Motor neuron (in vitro differentiated cells): ENCODE results near the gene FGL2. TPM values are rescaled to one million over a fixed set of nuclear protein-coding genes. Genes with fewer than 3 reads are reported as not detected.

Source experiments
- ATAC-seq, 8 experiments: fragments of 200-7000 bp; cut with Tn5 transposase; replicated peaks in 6 of 8; 2 replicates each; pipeline ENCODE4 v1.8.0; 2021; ENCODE audit warnings: mild to moderate bottlenecking in 8 of 8, moderate library complexity in 8 of 8
- H3K27ac ChIP-seq, 2 donors: fragments of 250-450 bp; sonication (Bioruptor Pico); 2 replicates each; pipeline ENCODE4 v1.9.0; 2021; ENCODE audit warnings: antibody characterized with exemption in 2 of 2, mild to moderate bottlenecking in 2 of 2, moderate library complexity in 1 of 2
- H3K4me1 ChIP-seq, 2 donors: fragments of 250-450 bp; sonication (Bioruptor Pico); replicated peaks in 1 of 2; 2 replicates each; pipeline ENCODE4 v1.6.1; 2021; ENCODE audit warnings: antibody characterized with exemption in 2 of 2, mild to moderate bottlenecking in 2 of 2, moderate library complexity in 1 of 2
- H3K4me3 ChIP-seq, 5 donors: fragments of 250-450 bp; sonication (Bioruptor Pico); 2 replicates each; pipeline ENCODE4 v1.9.0; 2021; ENCODE audit warnings: antibody characterized with exemption in 5 of 5, mild to moderate bottlenecking in 5 of 5, moderate library complexity in 4 of 5
- WGBS, 10 experiments: fragments of 450-650 bp; shearing (Covaris generic); methylation state at CpG; one replicate each; pipeline ENCODE4 v1.0.0; 2022; 5-methylcytosine and 5-hydroxymethylcytosine counted together
- in situ Hi-C, 9 experiments: fragments of 400-800 bp; cut with MboI; loops; one replicate each; pipeline ENCODE4 v1.15.0; 2021; ENCODE audit warnings: low sequenced_read_pairs in 9 of 9, low pct_unique_long_range_greater_than_20kb in 2 of 9; ENCODE audit not compliant: unreplicated experiment in 9 of 9
- total RNA-seq, 8 experiments: library from RNA; unstranded; fragments of 300-600 nt; gene quantifications; 2 replicates each; pipeline versions ENCODE4 v1.2.3 to v1.2.4, GENCODE V29; 2022

Gene FGL2, protein sequence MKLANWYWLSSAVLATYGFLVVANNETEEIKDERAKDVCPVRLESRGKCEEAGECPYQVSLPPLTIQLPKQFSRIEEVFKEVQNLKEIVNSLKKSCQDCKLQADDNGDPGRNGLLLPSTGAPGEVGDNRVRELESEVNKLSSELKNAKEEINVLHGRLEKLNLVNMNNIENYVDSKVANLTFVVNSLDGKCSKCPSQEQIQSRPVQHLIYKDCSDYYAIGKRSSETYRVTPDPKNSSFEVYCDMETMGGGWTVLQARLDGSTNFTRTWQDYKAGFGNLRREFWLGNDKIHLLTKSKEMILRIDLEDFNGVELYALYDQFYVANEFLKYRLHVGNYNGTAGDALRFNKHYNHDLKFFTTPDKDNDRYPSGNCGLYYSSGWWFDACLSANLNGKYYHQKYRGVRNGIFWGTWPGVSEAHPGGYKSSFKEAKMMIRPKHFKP
- 10 to 100 TPM in 3 of 8 experiments, 1 to 10 TPM in 1, under 1 TPM in 4; 0.04 to 59.1 (median 1.4) TPM for total RNA-seq

- peak; percentile 56 to 98 (median 81) for ATAC-seq
- WGBS, 10 experiments = 5 to 54% (median 18%) methylated on average over 5 to 13 of the region's 15 CpGs; no CpG with 5 or more reads in 1 of the 10 experiments
- in situ Hi-C loops = no loop called here
- H3K27ac ChIP-seq = no peak within 1 kb of the TSS
- no peak within 1 kb of the TSS for H3K4me3 ChIP-seq
- H3K4me1 ChIP-seq = peaks cover 3 to 4% of the 10 kb centered on the region in 2 donors
Observed at GRCh38 chr7:77199013-77199966, at the start of gene FGL2. TSS of gene FGL2 (minus strand) at chr7:77199819. CDS start at chr7:77199793, 26 bp downstream.

- Histone ChIP-seq H3K4me1 (no peaks in the 10 kb centered on the region), H3K4me3 (no peak overlapping the region), H3K27ac (no peak overlapping the region)
- WGBS, 10 experiments = 22 to 100% (median 84%) methylated on average over 1 to 3 of the region's 3 CpGs; no CpG with 5 or more reads in 1 of the 10 experiments
- in situ Hi-C loops = loop anchor here in 1 of 9 experiments (25.0 kb wide), 1 partner anchor 111 kb away; no protein-coding TSS in a partner anchor
- no peak for ATAC-seq
Observed at GRCh38 chr7:77248154-77248553, 48.5 kb upstream of the FGL2 start.

DNA sequence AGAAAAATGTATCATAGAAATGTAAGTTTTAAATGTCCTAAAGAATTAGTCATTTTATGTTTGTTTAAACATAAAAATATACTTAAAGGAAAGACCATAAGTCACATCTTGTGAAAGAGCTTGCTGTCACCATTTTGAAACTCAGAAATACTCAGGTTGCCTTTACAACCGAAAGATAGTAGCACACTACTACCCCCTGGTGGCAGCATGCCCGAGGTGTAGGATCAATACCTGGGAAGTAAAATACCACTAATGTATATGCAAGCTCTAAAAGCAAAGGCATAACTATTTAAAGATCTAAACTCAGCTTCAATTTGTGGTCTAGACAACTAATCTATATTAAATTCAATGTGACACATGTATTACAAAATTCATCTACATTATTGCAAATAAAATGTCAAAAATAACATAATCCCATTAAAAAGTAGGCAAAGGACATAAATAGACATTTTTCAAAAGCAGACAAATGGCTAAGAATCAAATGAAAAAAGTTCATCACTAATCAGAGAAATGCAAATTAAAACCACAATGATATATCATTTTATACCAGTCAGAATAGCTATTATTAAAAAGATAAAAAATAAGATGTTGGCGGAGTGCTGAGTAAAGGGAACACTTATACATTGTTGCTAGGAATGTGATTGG lies 47.7 kb upstream of the FGL2 start:
- no peaks in the 10 kb centered on the region for H3K4me1 ChIP-seq
- no peak overlapping the region for H3K4me3 ChIP-seq
- in situ Hi-C loops = loop anchor here in 1 of 9 experiments (25.0 kb wide), 1 partner anchor 110 kb away; no protein-coding TSS in a partner anchor
- H3K27ac ChIP-seq = no peak overlapping the region
- ATAC-seq = peak in 4 of 8 experiments; percentile 25 to 65 (median 57)
- 0 to 58% (median 35%) methylated on average over 1 to 3 of the region's 3 CpGs for WGBS, 10 experiments

GRCh38 chr7:77246026-77246640 lies 46.5 kb upstream of the FGL2 start:
- ATAC-seq = no peak
- no peaks in the 10 kb centered on the region for H3K4me1 ChIP-seq

DNA sequence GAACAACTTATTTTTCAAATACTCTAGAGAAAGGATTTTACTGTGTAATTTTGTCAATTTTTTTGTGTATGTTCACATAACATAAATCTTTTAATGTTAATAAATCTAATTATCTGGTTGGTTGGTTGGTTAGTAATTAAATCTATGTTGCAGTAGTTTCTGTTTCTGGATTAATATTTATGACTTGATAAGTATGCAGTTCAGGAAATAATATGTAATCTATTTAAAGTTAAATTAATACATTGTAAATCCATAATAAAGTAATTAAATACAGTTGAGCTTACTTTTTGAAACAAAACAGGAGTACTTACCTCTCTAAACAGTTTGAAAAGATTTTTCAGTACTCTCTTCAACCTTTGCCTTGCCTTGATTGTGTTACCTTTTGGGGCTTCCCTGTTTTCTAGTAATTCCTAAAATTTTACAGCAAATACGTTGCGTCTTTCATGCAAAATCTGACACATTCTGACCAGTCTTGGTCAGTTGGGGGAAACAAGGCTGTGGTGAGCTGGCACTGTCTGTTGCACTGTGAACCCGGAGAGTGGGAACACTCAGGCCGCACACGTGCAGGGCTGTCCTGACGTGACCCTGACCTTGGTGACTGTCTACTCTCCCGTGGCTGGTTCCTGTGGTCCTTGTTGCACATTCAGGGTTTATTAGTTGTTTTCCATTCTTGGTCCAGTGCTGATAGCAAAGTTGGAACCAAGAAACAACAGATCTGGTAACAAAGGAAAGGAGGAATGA lies 45.6 kb upstream of the FGL2 start:
- no peaks in the 10 kb centered on the region for H3K4me1 ChIP-seq
- in situ Hi-C loops = loop anchor here in 1 of 9 experiments (25.0 kb wide), 1 partner anchor 108 kb away; no protein-coding TSS in a partner anchor
- H3K27ac ChIP-seq = no peak overlapping the region
- H3K4me3 ChIP-seq = no peak overlapping the region
- WGBS, 10 experiments = 76 to 100% (median 92%) methylated on average over 2 to 7 of the region's 7 CpGs; no CpG with 5 or more reads in 3 of the 10 experiments
- ATAC-seq = no peak

More at GRCh38 chr7:77246026-77246640, 46.5 kb upstream of the FGL2 start:
- 60 to 92% (median 80%) methylated on average over 1 to 5 of the region's 5 CpGs; no CpG with 5 or more reads in 1 of the 10 experiments for WGBS, 10 experiments
- in situ Hi-C loops = loop anchor here in 1 of 9 experiments (25.0 kb wide), 1 partner anchor 109 kb away; no protein-coding TSS in a partner anchor
- no peak overlapping the region for H3K27ac ChIP-seq
- H3K4me3 ChIP-seq = no peak overlapping the region

- in situ Hi-C loops = loop anchor here in 1 of 9 experiments (25.0 kb wide), 1 partner anchor 107 kb away; no protein-coding TSS in a partner anchor
- ATAC-seq = peak in 1 of 8 experiments; percentile 8
- 75 to 98% (median 90%) methylated on average over 1 to 6 of the region's 6 CpGs; no CpG with 5 or more reads in 2 of the 10 experiments for WGBS, 10 experiments
- H3K4me3 ChIP-seq = no peak overlapping the region
- no peaks in the 10 kb centered on the region for H3K4me1 ChIP-seq
- H3K27ac ChIP-seq = no peak overlapping the region
Observed at GRCh38 chr7:77244222-77244934, 44.8 kb upstream of the FGL2 start.

DNA sequence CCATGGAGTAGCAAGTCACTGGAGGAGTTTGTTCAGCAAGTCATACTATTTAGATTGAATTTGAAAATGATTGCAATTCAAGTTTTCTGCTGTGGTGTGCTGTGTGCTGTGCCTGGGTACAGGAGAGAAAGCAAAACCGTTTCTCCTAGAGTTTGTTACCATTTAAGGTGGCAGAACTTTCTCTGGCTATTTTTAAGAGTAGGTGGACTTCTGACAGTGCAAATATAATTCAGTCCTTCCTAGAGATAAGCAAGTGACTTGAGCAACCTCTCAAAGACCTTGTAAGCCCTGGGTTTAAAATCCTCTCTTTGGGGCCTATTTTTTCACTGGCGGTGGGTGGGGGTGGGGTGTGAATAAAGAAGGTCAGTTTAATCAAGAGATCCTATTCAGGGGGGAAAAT lies 42.9 kb upstream of the FGL2 start:
- ATAC-seq = peak in 3 of 8 experiments; percentile 33 to 40 (median 39)
- H3K27ac ChIP-seq = no peak overlapping the region
- no peak overlapping the region for H3K4me3 ChIP-seq
- in situ Hi-C loops = loop anchor here in 1 of 9 experiments (25.0 kb wide), 1 partner anchor 105 kb away; no protein-coding TSS in a partner anchor
- H3K4me1 ChIP-seq = no peaks in the 10 kb centered on the region
- 29 to 100% (median 80%) methylated on average over 1 to 2 of the region's 2 CpGs; no CpG with 5 or more reads in 3 of the 10 experiments for WGBS, 10 experiments

DNA sequence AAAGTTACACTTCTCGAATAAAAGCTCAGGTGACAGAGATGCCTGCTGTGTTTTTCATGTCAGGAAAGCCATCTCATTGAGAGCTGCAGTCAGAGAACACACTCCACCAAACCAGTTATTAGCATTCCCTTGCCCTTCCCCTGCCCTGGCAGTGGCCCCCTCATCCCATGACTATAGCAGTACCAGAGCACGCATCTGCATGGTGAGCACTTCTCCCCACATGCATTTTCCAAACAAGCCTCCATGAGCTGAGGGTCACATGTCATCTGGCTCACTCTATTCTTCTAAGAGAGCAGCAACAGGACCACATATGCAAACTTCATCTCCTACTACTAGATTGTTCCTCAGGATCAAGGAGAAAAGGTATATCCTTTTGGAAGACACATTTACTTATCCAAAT lies 42.4 kb upstream of the FGL2 start:
- peak in 6 of 8 experiments; percentile 32 to 84 (median 57) for ATAC-seq
- 57 to 100% (median 76%) methylated on average over 1 of the region's 2 CpGs; no CpG with 5 or more reads in 4 of the 10 experiments for WGBS, 10 experiments
- H3K4me3 ChIP-seq = no peak overlapping the region
- no peaks in the 10 kb centered on the region for H3K4me1 ChIP-seq
- in situ Hi-C loops = loop anchor here in 1 of 9 experiments (25.0 kb wide), 1 partner anchor 105 kb away; no protein-coding TSS in a partner anchor
- no peak overlapping the region for H3K27ac ChIP-seq

DNA sequence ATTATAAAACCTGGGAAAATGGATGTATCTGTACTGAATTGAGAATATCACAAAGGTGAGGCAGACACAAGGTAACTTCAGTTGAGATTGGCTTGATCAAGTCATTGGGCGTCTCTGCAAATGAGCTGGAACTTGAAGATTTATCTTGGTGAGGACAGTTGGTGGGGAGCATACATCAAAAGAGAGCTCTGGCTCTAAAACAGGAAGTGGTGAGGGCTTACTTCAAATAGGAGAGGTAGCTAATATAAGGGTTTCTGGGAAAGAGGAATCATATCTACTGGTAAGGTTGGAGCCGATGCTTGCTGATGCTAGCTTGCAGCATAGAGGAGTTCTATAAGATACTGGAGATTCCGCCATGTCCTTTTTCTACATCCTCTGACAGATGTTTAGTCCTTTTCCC lies 39.9 kb upstream of the FGL2 start:
- H3K4me1 ChIP-seq = no peaks in the 10 kb centered on the region
- WGBS, 10 experiments = 89 to 100% (median 100%) methylated on average over 1 to 3 of the region's 3 CpGs; no CpG with 5 or more reads in 1 of the 10 experiments
- no peak for ATAC-seq
- in situ Hi-C loops = loop anchor here in 1 of 9 experiments (25.0 kb wide), 1 partner anchor 102 kb away; no protein-coding TSS in a partner anchor
- H3K27ac ChIP-seq = no peak overlapping the region
- no peak overlapping the region for H3K4me3 ChIP-seq

DNA sequence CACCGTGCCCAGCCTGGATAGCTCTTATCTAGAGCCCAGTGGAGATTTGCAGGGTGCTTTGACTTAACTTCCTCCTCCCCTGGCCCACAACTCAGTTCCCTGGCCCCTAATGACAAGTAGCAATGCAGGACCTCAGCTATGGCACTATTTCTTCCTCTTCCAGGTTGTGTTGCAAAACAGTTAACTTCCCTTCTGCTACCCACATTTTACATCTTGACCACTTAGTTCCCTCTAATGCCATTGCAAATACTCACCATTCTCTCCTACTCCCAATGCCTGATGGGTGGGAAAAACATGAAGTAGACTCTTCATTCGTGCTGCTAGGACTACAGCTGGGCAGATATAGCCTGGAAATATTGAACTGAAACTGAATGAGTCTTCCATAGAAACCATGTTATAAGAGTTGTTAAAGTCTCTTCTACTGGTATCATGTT lies 39.1 kb upstream of the FGL2 start:
- H3K27ac ChIP-seq = no peak overlapping the region
- in situ Hi-C loops = loop anchor here in 1 of 9 experiments (25.0 kb wide), 1 partner anchor 101 kb away; no protein-coding TSS in a partner anchor
- no peak for ATAC-seq
- H3K4me1 ChIP-seq = no peaks in the 10 kb centered on the region
- WGBS, 10 experiments = 0 to 100% (median 86%) methylated on average over 1 of the region's 2 CpGs; no CpG with 5 or more reads in 4 of the 10 experiments
- no peak overlapping the region for H3K4me3 ChIP-seq
